Prostate gland (tissue), 2 donors: ENCODE measurements around the gene INPP5D.

Experiments used
- POLR2A ChIP-seq: fragments of 450-650 bp; IDR thresholded peaks from one replicate; pipeline ENCODE4 v1.6.1; 2016; ENCODE audit warnings: antibody characterized with exemption, mild to moderate bottlenecking
- POLR2AphosphoS5 ChIP-seq: sonication (generic); formaldehyde crosslinking; IDR thresholded peaks from one replicate; pipeline ENCODE4 v1.6.1; 2017; ENCODE audit warnings: antibody characterized with exemption
- TF ChIP-seq, protein P1 (sequence below), 4 experiments: fragments of 200-600 bp in 2 of 4; fragments of 450-650 bp in 2 of 4; sonication (generic) in 2 of 4; IDR thresholded peaks; 1 replicate in 3 of 4; 2 replicates in 1 of 4; pipeline ENCODE4 v1.5.1; 2016 to 2019; ENCODE audit warnings: antibody characterized with exemption in 4 of 4, mild to moderate bottlenecking in 2 of 4, moderate library complexity in 2 of 4

DNA sequence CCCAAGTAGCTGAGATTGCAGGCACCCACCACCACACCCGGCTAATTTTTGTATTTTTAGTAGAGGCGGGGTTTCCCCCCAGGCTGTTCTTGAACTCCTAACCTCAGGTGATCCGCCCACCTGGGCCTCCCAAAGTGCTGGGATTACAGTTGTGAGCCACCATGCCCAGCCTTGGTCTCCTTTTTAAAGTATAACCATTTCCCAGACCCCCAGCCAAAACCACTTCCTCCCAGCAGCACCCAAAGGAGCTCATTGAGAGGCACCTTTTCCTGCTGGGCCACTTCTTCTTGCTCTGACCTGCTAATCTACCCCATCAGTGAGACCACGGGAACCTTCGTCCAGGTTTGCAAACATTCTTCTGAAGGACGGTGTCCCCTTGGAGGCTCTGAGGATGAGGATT, 69.9 kb downstream of the INPP5D start:
- TF ChIP-seq, protein P1, sequence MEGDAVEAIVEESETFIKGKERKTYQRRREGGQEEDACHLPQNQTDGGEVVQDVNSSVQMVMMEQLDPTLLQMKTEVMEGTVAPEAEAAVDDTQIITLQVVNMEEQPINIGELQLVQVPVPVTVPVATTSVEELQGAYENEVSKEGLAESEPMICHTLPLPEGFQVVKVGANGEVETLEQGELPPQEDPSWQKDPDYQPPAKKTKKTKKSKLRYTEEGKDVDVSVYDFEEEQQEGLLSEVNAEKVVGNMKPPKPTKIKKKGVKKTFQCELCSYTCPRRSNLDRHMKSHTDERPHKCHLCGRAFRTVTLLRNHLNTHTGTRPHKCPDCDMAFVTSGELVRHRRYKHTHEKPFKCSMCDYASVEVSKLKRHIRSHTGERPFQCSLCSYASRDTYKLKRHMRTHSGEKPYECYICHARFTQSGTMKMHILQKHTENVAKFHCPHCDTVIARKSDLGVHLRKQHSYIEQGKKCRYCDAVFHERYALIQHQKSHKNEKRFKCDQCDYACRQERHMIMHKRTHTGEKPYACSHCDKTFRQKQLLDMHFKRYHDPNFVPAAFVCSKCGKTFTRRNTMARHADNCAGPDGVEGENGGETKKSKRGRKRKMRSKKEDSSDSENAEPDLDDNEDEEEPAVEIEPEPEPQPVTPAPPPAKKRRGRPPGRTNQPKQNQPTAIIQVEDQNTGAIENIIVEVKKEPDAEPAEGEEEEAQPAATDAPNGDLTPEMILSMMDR (IDR thresholded peaks at IDR 0.05): no peak
- TF ChIP-seq POLR2A: no peak
- TF ChIP-seq POLR2AphosphoS5: no peak
